Epidermal melanocyte (primary cell): ENCODE measurements around the gene MRPL4.
A peak's percentile ranks its signal among the peaks of the same experiment; 100 is the strongest.
"Not testable (repeated sequence)": the region's sequence is repeated elsewhere in the genome, so short reads cannot be mapped to it uniquely, and the experiment has no call there.

ENCODE experiments used
- DNase-seq: peaks from one replicate; pipeline ENCODE4 v3.0.0; 2011; ENCODE audit warnings: low spot score; ENCODE audit not compliant: insufficient read length

MRPL4 gene

DNA sequence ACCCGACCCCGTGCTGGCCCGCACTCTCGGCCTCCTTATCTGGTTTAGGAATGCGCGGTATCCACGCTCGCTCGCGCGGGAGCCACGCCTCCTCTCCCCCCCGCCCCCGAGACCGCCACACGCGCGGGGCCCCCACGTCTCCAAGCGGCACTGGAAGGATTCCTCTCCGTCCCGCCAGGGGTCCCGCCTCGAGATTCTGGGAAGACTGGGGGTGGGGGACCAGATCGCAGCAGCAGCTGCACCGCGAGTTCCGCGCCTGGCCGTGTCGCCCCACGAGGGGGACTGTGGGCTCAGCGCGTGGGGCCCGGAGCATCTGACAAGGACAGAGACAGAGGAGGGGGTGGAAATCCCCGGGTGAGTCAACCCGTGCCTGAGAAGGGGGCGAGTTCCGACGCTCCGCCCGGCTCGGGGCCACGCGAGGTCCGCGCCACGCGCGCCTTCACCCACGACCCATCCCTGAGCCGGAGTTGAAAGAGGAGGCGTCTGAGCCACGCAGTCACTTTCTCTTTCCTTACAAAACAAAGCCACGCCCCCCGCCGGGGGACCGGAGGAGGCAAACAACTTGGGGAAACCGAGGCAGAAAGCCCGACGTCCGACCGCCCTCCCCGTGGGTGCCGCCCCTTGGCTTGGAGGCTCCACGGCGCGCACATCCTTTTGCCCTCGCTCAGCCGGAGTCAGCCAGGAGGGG, 21.7 kb upstream of the MRPL4 start:
- no peak for DNase-seq

DNA sequence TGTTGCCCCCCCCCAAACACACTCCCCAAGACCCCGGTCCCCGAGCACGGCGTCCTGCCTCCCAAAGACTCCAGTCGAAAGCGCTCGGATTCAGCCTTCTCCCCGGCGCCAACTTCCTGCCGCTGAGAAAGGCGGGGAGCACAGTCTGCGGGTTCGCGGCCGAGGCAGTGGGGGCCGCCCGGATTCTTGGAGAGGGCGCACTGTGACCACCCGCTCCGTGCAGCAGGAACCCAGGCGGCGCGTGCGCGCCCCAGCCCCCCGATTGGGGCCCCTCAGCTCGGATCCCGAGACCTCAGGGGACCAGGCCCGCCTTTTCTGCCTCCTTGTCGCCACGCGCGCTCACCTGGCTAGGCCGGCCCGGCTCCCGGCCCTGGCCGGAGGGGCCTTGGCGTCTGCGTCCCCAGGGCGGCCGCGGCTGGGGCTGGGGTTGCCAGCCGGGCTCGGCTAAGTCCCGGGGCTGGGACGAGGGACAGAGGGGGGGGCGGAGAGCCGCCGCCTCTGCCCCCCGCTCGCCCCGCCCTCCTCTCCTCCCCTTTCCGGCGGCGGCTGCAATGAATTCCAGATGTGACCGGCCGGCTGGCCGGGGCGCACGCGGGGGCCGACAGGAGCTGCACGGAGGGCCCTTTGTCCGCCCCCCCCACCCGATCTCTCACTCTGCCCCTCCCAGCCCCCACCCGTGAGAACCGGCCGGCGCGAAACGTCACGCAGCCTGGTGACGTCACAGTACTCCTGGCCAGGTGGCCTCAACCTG, 21.0 kb upstream of the MRPL4 start, which contains the start of gene S1PR2:
Gene S1PR2 (minus strand): TSS at position 471 of the 751 bp plus-strand sequence. CDS start 6,426 bp downstream, outside the sequence.
- peak; percentile 83 for DNase-seq

DNA sequence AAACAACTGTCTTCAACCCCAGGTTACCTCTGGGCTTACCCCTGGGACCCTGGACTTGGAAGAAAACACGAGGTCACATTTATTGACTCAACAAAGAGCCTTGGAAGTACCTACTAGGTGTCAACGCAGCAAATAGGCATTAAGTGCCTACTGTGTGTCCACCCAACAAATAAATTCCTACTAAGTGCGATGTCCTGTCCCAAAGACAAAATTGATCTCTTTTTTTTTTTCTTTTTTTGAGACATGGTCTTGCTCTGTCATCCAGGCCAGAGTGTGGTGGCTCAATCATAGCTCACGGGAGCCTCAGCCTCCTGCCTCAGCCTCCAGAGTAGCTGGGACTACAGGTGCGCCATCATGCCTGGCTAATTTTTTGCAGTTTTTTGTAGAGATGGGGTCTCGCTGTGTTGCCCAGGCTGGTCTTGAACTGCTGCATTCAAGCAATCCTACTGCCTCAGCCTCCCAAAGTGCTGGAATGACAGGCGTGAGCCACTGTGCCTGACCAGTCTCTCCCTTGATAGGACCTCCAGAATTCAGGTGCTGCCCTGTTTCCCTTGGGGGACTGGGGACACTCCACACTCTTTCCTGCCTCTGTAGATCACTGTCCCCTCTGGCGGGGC, 20.3 kb upstream of the MRPL4 start:
- no peak for DNase-seq

DNA sequence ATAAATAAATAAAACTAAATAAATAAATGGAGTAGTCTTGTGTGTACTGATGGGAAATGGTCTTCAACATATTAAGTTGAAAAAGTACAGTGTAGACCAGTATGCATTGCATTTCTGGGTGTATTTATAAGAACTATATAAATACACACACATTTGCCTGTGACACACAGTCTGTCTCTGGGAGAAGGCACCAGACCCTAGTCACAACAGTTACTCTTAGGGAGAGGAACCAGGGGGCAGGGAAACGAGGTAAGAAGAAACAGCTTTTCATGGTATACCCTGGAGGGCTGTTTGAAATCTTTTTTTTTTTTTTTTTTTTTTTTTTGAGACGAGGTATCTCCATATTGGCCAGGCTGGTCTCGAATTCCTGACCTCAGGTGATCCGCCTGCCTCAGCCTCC, 18.1 kb upstream of the MRPL4 start:
- no peak for DNase-seq

DNA sequence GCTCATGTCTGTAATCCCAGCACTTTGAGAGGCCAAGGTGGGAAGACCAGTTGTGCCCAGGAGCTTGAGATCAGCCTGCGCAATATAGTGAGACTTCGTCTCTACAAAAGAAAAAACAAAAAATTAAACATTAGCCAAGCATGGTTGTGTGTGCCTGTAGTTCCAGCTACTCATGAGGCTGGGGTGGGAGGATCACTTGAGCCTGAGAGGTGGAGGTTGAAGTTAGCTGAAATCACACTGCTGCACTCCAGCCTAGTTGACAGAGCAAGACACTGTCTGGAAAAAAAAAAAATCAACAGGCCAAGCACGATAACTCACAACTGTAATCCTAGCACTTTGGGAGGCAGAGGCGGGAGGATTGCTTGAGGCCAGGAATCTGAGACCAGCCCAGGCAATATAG, 17.0 kb upstream of the MRPL4 start:
- DNase-seq: no peak

DNA sequence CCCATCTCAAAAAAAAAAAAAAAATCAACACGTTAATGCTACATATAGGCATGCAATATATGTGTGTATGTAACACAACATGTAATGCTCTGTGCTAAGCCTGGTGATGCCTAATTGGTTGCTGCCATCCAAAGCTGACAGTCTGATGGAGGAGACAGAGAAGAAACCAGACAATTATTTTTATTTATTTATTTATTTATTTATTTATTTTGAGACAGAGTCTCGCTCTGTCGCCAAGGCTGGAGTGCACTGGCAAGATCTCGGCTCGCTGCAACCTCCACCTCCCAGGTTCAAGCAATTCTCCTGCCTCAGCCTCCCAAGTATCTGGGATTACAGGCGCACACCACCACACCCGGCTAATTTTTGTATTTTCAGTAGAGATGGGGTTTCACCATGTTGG, 16.6 kb upstream of the MRPL4 start:
- DNase-seq: not testable (repeated sequence)

DNA sequence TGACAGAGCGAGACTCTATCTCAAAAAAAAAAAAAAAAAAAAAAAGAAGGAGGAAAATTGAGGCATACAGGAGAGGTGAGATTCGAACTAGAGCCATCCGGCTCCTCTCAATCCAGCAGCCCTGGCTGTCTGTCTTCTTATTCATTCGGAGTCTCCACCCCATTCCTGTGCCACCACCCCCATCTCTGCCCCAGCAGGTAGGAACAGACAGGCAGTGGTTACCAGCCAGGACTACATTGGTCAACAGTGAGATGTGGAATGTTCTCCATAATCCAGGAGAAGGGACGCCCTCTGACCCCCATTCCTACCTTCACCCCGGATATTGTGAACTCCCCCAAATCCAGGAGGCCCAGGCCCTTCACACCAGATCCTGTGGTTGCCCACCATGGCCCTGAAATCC, 14.3 kb upstream of the MRPL4 start:
- DNase-seq: no peak

DNA sequence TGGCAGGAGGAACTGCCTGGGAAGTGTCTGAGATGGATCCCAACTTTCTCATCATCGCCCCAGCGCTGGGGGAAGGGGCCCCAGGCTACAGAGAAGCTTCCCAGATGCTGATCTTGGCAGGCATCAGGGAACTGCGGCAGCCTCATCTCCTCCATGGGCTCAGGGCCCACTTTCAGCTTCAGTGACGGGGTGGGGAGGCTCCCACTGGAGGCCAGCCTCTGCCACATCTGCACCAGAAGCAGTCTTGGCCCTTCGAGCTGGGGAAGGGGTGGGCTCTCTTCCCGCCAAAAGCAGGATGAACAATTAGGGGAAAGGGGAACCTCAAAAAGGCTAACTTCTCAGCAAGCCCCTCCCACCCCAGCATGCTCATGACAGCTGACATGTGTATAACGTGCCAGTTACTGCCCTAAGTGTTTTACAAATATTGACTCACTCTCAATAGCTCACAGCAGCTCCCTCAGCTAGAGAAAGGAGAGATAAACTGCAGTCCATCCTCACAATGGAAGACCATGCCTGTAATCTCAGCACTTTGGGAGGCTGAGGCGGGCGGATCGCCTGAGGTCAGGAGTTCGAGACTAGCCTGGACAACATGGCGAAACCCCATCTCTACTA, 13.7 kb upstream of the MRPL4 start:
- no peak for DNase-seq

DNA sequence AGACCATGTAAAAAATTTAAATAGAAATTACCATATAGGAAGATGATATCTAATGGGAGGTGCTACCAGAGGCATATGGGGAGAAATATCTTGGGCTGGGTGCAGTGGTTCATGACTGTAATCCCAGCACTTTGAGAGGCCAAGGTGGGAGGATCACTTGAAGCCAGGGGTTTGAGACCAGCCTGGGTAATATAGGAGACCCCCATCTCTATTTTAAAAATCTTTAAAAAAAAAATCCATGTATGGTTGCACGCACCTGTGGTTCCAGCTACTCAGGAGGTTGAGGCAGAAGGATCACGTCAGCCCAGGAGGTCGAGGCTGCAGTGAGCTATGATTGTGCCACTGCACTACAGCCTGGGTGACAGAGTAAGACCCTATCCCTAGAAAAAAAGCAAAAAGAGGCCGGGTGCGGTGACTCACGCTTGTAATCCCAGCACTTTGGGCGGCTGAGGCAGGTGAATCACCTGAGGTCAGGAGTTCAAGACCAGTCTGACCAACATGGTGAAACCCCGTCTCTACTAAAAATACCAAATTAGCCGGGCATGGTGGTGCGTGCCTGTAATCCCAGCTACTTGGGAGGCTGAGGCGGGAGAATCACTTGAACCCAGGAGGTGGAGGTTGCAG, 10.1 kb upstream of the MRPL4 start:
- not testable (repeated sequence) for DNase-seq

DNA sequence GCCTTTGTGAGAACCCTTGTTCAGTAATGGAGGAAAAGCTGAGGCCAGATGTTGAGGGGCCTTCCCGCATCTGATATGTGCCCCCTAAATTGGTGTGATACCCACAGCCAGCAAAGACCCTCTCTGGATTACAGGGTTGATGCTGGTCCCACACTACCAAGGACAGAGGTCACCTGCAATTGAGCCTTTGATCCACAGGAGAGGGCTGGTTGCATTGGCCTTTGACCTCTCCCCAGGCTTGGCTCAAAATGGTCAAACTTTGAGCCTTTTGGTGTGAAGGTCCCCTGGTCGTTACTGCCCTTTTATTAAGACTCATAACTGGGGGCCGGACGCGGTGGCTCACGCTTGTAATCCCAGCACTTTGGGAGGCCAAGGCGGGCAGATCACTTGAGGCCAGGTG, 8.4 kb upstream of the MRPL4 start:
- DNase-seq: no peak

DNA sequence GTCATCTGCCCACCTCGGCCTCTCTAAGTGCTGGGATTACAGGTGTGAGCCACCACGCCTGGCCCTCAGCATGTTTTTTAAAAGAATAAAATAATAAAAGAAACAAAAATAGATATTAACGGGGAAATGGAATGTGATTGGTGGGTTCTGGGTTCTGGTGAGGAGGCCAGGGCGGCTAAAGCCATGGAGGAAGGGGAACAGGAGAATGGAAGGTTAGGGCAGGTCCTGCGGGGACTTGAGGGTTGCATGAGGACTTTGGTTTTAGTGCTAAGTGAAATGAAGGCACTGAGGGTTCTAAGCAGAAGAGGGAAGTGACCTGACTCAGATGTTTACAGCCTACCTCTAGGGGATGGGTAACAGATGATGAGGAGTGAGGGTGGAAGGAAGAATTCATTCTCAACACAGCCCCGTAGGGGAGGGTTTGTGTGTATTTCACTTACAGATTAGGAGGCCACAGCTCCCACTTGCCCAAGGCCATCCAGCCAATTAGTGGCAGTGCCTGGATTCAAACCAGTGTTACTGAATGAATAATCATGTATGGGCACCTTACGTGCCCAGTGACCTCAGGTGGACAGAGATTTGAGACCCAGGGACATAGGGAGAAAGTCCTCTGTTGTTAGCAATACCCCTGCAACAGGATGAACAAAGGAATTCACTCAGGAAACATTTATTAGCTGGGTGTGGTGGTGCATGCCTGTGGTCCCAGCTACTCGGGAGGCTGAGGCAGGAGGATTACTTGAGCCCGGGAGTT, 6.7 kb upstream of the MRPL4 start:
- no peak for DNase-seq

DNA sequence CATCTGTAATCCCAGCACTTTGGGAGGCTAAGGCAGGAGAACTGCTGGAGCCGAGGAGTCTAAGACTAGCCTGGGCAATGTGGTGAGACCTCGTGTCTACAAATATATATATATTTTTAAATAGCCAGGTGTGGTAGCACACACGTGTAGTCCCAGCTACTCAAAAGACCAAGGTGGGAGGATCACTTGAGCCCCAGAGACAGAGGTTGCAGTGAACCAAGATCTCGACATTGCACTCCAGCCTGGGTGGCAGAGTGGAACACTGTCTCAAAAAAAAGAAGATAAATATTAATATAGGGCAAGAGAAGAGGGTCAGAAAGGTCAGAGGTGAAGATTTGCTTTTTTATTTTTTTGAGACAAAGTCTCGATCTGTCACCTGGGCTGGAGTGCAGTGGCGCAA, 5.5 kb upstream of the MRPL4 start:
- no peak for DNase-seq

DNA sequence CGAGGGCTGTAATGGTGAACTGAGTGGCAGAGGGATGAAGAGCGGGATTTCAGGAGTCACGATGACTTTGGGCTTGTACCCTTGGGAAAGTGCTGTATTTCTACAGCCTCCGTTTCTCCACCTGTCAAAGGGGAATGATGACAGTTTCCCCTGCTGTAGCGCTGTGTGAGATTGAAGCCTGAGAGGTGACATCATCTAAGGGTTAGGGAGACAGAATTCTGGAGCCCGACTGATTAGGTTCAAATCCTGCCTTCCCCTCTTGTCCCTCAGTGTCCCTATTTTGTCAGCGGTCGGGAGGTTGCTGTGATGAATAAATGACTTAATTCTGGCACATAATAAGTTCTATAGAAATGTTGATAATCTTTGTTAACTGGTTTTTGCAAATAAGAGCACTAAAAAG, 693 bp downstream of the MRPL4 start:
- no peak for DNase-seq

DNA sequence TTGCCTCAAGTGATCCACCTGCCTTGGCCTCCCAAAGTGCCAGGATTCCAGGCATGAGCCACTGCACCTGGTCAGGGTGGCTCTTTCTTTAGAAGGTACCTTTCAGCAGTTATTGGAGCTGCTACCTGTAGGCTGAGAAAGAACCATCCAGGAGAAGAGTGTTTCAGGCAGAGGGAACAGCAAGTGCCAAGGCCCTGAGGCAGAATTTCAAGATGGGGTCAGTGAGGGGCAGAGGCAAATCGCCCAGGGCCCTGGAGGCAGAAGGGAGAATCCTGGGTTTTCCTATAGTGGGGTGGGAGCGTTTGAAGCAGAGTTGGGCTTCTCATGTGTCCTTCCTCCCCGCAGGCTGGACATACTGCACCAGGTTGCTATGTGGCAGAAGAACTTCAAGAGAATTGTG, 2.2 kb downstream of the MRPL4 start:
- no peak for DNase-seq

DNA sequence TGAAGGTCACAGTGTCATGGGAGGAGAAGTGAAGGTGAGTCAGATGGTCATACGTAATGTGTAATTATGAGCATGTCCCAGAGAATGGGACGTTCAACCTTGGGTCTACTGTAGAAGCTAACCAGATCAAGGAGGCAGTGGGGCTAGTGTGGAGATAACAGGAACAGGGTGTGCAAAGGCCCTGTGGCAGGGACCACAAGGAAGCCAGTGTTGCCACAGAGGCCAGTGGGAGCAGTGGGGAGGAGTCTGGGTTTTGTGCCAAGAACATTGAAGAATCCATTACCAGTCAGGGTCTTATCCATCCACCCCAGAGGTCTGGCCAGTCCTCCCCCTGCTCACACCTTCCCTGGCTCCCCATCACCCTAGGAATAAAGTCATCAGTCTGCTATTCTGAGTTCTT, 3.3 kb downstream of the MRPL4 start:
- no peak for DNase-seq

DNA sequence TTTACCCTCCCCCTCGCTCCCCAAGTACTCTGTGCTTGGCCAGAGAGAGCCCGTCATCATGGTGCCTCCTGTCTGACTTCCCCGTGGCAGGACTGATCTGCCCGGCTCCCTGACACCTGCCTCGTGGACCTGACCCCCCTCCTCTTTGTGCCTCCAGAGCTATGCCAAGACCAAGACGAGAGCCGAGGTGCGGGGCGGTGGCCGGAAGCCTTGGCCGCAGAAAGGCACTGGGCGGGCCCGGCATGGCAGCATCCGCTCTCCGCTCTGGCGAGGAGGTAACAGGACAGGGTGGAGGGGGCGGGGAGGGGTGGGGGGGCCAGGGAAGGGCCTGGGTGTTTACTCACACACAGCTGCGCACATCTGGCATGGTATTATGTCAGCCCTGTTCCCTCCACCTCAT, 4.5 kb downstream of the MRPL4 start:
- DNase-seq: no peak

DNA sequence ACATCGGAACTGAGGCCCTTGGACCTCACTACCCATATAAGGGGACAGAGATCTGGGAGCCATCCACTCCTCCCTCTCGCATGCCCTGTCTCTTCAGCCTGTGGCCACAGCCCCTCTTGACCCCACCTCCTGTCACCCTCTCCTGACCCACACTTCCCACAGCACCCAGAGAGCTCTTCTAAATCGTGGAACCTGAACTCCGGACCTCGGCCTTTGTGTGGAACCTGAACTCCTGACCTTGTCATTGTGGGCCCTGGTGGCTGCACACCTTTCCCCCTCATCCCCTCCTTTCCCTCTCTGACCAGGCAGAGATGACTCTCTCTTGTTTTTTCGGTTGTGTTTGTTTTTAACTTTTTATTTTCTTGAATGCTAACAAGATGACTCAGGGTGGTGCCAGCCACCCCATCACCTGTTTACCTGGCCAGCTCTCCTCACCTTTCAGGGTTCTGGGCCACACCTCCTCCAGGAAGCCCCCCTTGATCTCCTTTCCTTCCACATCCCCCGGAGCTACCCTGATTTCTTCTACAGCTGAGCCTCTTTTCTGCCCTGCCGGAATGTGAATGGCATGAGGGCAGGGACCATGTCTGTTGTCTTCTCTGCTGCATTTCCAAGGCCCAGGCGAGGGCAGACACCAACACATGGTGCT, 5.1 kb downstream of the MRPL4 start:
- no peak for DNase-seq

DNA sequence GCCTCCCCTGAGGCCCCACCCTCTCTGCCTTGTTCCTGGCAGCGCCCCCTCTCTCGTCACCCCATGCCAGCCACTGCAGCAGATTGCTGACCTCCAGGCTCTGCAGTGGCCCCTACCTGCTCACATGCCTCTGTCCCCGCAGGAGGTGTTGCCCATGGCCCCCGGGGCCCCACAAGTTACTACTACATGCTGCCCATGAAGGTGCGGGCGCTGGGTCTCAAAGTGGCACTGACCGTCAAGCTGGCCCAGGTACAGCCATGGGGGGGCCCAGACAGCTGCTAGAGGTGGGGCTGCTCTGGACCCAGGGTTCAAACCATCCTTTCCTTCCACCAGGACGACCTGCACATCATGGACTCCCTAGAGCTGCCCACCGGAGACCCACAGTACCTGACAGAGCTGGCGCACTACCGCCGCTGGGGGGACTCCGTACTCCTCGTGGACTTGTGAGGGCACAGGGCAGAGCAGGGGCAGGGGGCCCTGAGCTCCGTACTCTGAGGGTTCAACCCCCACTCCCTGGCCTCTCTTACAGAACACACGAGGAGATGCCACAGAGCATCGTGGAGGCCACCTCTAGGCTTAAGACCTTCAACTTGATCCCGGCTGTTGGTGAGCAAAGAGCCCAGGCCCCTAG, 6.2 kb downstream of the MRPL4 start:
- DNase-seq: no peak

DNA sequence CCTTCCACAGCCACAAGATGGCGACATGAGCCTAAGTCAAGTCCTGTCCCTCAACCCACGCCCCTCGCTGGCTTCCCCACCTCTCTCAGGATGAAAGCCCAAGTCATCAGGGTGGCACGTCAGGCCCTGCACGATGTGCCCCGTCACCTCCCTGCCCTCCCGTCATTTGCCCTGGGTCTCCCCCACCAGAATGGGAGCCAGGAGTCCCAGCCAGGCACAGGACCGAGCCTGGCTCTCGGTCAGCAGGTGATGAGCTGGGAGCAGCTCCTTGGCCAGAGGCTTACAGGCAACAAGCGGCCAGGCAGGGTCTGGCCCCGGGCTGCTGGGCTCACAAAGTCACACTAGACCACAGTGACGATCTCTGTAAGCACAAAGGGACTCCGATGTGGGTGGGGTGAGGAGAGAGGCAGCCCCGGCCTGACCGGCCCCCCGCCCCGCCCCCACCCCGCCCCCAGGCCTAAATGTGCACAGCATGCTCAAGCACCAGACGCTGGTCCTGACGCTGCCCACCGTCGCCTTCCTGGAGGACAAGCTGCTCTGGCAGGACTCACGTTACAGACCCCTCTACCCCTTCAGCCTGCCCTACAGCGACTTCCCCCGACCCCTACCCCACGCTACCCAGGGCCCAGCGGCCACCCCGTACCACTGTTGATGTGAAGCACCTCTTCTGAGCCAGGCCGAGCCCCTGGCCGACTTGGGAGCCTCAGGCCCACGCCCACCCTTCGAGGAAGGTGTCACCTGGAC, 7.3 kb downstream of the MRPL4 start:
- DNase-seq: no peak
